ENCODE results near the gene TNFAIP8.

Gene TNFAIP8

DNA sequence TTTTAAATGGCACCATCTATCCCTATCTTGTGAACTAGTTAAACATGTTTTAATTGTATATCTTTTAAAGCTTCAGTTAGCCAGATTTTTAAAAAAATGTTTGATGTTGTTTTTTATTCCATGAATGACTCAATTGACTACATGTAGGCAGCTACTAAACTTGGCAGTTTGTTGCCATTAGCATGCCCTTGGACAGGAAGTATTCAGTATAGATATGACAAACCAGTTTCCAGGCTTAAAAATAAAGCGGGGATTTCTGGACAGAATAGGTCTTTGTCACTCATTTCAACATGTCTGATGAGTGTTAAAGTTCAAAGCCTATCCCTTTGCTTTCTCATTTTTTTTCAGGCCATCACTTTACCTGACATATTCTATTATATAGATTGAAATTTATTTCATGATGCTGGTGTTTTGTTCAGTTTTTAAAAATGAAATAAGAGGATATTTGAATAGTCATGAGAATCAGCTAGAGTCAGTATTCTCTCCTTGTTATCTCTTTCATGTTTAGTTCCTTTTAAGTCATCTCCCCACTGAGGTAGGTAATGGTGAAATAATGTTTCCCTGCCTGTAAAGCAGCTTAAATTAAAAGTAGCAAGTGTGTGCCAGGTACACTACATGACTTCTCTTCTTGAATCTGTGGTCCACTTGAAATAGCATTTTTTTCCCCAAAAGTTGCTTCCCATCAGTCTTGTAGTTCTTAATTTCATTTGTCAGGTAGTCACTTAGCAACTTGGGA, 11.9 kb downstream of the TNFAIP8 start:
- DNase-seq (ENCODE audit: low read depth in 2 of 2) = no peak

DNA sequence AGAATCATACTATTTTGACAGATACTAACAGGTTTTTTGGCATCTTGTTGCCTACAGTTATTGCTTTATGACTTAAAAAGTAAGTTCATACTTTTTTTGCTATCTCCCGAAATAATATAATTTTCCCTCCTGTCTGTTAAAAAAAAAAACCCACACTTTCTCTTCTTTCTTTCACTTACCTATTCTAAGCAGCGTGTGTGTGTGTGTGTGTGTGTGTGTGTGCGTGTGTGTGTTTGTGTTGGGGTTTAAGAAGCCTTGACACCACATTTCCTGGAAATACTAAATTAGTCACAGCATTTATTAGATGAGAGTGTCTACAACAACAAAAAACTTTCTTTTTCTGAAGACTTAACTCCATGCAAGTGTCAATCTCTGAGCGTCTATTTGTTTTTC, 12.4 kb downstream of the TNFAIP8 start:
- peak in 1 of 2 donors; percentile 28 for DNase-seq (ENCODE audit: low read depth in 2 of 2)

DNA sequence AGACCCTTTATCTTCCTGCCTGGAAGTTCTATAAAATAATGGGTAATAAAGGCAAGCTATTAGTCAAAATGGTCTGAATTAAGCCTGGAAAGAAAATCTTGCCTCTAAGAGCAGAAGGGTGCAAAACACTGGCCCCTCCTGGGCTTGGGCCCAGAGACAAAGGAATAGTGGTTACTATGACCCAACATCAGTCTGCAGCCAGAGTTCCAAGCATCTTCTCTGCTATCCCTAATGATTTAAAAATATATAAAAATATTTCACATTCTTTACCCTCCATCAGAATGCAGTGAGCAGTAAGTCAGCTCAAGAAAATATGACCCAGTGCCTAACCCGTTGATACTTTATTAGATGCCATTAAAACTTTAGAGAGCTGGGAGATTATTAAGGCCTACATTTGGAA, 14.7 kb downstream of the TNFAIP8 start:
- DNase-seq (ENCODE audit: low read depth in 2 of 2) = no peak

DNA sequence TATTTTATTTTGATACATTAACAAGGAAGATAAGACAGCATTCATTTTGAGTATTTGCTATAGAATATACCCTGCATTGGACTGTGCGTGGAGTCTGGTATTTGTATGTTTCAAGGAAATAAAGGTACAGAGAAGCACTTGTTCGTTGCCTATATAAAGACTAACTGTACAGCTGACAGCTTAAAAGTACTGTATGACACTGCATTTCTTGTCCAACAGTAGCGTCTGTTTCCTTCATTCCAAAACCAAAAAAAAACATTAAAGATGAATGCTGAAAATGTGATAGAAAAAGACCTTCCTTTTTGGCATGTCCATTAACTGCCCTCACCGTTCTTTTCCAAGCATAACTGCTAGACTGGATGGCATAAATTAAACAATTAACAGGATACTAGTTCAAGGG, 15.3 kb downstream of the TNFAIP8 start:
- DNase-seq (ENCODE audit: low read depth in 2 of 2) = no peak

DNA sequence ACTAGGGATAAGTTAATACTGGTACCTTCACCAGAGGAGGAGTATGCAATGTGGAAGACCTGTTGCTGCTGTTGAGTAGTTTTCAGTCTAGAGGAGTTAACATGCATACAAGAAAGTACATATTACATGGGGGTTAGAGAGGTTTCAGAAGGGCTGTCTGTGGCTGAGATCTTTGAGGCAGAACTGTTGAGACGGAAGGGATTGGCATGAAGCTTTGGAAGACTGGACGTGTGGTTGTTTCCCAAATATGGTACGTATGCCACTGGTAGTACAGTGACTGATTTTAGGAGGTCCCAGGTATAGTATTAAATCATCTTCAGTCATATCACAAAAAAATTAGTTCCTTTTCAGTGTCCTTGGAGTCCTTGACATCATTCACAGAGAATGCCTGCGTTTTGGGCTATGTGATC, 17.6 kb downstream of the TNFAIP8 start:
- DNase-seq (ENCODE audit: low read depth in 2 of 2) = no peak

DNA sequence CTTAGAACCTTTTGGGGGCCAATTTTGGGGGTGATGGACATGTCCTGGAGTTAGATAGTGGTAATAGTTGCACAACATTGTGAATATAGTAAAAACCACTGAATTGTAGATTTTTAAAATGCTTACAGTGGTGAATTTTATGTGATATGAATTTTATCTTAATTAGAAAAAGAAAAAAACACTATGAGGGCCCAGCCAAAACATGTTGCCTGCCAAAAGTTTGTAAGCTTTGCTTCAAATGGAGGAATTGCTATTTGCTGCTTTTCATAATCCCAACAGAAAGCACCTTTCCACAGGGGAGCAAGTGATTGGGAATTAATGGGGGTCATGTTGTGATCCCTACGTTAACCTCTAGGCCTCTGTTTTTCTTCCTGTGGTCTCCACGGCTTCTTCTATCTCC, 19.1 kb downstream of the TNFAIP8 start:
- no peak for DNase-seq (ENCODE audit: low read depth in 2 of 2)

DNA sequence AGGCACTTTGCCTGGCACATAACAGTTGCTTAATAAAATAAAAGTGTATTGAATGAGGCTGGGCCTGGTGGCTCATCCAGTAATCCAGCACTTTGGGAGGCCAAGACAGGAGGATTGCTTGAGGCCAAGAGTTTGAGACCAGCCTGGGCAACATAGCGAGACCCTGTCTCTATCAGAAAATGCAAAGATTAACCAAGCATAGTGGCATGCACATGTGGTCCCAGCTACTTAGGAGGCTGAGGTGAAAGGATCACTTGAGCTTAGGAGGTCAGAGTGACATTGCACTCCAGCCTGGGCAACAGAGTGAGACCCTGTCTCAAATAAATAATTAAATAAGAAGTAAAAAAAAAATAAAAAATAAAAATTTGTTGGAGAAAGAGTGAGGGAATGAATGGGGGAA, 21.2 kb downstream of the TNFAIP8 start:
- no peak for DNase-seq (ENCODE audit: low read depth in 2 of 2)

DNA sequence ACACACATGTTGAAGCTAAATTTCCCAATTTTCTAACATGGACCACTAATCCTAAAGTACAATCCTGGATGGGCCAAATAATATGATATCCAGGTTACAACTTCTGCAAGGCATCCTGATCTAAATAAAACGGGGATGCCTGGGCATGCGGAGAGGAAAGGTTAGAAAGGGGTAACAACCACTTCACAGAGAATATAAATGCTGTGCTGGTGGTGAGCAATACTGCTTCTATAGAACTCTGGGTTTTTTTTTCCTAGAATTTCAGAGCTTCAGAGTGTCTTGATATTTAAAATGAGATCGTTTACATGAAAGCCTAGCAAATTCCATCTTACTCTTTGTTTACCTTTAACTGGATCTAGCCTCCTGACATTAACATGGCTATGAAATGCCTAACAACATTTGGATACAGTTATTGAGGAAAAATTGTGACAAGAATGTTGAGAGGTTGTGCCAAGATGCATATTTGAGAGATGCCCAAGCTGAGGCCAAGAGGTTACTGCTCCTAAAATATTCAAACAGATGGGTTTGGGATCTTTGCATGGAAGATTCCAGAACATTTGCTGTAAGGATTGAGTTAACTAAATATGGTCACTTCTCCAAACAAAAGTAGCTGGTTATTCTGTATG, 22.4 kb downstream of the TNFAIP8 start:
- DNase-seq (ENCODE audit: low read depth in 2 of 2) = no peak

DNA sequence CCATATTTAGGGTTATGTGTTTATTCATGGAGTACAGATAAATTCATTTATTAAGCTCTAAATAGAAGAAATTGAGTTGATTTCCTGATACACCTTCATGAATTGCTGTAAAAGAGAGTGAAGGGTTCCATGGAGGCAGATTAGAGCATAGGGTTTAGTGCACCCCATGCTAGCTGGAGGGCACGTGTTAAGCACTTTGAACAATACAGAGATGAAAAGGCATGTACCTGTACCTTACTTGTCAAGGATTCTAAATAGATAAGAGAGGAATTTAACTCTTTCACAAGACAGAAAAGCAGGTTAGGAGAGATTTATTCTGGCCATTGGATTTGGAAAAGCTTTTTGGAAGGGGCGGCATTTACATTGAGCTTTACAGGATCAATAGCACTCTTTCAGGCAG, 23.3 kb downstream of the TNFAIP8 start:
- DNase-seq (ENCODE audit: low read depth in 2 of 2) = no peak

DNA sequence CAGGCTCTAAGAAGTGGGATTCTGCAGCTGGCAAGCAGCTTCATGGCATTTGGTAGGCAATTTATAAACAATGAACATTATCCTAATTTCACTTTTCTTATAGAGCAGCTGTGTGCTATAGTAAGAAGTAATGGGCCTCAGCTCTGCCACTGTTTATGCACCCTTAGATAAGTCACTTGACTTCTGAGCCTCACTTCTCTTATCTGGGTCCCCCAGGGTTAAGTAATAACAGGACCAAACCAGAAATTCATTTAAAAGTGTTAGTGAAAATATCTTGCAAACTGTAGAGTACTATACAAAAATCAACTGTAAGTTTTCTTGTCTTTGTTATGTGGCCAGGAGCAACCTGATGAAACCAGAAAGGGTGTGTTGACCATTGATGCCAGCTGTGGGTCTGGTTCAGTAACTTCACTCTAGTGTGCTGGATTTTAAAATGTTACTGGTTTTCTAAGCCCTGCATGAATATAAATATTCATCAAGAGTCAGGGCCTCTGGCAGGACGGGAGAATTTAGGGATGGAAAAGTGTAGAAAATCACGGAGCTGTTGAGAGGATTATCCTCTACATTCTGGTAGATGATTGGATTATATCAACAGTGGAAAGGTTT, 24.2 kb downstream of the TNFAIP8 start:
- no peak for DNase-seq (ENCODE audit: low read depth in 2 of 2)

DNA sequence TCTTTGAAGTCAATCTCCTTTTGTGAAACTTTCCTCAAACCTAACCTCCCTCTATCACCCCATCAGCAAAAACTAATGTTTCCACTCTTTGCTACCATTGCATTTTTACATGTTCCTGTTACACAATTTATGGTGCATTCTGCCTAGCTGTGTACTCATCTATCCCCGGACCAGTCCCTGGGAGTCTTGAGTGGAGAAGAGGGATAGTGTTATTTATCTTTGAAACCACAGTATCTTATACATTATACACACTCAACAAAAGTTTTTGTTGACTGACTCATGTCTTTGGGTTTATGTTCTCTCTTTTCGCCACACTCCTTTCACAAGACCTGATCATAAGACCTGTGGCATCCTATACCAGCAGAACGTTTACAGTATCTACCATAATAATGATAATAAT, 26.4 kb downstream of the TNFAIP8 start:
- DNase-seq (ENCODE audit: low read depth in 2 of 2) = no peak

DNA sequence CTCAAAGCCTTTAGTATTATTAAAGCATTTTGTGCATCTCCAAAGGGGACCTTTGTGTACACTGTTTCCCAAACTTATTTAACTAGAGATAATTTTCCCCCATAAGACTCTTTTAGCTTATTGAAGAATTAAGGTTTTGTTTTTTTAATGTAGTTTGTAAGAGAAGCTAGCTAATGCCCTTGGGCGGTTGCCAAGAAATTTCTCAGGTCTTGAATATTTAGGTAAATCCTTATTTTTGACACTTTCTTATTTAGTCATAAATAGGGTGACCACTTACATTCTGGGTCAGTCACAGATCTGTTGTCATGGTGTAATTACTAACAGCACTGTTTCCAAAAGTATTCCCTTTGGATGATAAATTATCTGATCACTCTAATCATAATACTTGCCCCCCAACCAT, 27.2 kb downstream of the TNFAIP8 start:
- DNase-seq (ENCODE audit: low read depth in 2 of 2) = no peak

DNA sequence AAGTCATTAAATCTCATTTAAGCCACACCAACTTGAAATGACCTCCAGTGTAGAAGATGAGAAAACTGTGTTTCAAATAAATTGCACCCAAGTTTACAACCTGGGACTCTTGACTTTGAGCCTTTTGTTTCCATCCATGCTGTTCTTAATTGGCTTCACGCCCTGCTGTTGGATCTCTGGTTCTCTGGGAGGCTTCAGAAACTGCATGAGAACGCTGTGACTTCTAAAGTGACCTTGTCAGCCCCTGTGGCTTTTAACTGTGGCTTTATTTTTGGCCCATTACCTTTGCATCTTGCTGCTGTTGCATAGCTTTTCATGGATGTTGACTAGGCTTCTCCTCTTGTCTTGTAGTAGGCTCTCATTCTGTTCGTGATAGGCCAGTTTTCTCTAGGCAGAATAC, 29.3 kb downstream of the TNFAIP8 start:
- DNase-seq (ENCODE audit: low read depth in 2 of 2) = no peak

DNA sequence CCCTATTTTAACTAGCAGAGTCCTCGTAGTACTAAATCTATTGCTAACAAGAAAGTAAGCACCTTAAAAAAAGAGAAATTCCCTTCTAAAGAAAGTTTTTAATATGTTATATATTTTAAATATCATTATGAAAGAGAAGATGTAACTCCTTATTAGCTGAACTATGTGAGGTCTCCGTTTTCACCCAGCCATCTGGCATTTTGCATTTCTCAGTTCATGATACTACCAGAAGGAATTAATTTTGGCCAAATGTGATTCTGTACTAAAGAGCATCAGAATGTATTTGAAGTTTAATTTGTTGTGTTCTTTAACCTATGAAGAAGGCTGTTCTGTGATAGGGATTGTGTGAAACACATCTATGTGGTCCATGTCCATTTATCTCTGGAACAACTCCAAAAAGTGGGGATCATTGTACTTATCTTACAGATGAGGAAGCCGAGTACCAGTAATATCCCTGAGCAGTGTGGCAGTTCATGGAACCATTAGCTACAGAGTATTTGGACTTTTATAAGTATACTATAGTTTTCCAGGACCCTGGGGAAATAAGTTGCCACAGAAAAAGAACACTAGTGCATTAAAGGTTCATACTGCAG, 29.8 kb downstream of the TNFAIP8 start:
- DNase-seq (ENCODE audit: low read depth in 2 of 2) = no peak

DNA sequence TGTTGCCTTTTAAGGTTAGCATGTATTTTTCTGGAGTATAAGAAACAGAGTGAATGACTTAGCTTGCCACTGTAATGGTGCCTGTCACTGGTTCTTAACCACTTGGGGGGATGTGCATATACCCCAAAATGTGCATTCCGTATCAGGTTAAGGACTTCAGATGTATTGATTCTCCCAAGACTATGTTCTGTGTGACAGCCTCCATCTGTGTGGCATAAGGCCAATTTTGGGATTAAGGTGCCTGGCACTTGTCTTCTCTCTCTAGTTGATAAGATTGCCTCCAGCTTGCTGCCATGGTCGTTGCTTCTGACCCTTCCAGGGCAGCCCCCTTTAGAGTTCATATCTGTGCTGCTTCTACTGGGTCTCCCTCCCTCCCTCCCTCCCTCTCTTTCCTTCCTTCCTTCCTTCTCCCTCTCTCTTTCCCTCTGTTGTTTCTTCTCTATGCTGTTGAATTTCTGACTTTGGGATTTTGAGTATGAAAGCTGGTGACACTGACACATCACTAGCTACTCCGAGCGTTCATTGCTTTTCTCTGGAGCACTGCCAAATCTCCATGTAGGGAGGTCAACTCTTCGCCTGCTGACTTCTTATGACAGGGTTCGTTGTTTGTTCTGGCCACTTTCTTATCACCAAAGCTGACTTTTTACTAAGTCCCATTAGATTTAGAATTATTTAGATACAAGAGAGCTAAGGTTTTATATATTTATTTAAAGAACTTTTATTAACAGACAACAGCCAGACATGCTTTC, 31.0 kb downstream of the TNFAIP8 start:
- no peak for DNase-seq (ENCODE audit: low read depth in 2 of 2)

DNA sequence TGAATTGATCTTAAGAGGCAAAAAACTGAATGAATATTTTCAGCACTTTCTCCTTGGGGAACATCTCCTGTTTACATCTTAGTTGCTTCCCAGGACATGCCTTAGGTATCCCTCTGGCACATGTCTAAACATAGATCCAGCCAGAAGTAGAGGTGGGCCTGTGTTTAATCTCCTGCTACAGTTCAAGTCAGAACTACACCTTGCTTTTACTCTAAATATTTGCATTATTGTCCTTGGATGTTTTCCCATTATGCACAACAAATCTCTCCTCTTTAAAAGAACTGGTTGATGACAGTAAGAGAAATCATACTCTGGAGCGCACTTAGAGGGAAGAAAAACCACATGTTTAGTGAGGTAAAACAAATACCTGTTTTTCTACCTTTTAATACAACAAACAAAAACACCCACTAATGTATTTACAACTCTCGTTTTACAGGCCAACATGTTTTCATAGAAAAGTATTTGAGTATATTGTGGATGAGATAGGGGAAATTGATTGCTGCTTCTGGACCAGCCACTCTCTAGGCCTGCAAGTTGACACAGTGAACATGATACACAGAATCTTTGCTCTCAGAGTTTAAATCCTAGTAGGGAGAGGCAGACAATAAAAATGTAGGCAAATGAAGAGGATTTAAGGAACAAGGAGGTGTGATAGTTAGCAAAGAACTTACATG, 32.3 kb downstream of the TNFAIP8 start:
- no peak for DNase-seq (ENCODE audit: low read depth in 2 of 2)

DNA sequence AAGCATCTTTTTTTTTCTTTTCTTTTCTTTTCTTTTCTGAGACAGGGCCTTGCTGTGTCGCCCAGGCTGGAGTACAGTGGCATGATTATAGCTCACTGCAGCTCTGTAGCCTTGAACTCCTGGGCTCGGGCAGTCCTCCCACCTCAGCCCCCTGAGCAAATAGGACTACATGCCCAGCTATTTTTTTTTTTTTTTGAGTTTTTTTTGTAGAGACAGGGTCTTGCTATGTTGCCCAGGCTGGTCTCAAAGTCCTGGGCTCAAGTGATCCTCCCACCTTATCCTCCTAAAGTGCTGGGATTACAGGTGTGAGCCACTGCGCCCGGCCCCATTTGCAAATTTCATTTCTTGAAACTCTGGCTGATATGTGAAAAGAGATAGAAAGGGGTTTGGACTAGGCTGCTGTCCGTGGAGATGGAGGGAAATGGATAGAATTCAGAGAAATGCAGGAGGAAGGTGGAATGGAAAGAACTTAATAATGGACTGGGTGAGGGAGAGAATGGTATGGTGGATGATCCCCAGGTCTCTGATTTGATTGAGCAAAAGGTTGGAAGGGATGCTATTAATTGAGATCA, 32.9 kb downstream of the TNFAIP8 start:
- DNase-seq (ENCODE audit: low read depth in 2 of 2) = no peak

DNA sequence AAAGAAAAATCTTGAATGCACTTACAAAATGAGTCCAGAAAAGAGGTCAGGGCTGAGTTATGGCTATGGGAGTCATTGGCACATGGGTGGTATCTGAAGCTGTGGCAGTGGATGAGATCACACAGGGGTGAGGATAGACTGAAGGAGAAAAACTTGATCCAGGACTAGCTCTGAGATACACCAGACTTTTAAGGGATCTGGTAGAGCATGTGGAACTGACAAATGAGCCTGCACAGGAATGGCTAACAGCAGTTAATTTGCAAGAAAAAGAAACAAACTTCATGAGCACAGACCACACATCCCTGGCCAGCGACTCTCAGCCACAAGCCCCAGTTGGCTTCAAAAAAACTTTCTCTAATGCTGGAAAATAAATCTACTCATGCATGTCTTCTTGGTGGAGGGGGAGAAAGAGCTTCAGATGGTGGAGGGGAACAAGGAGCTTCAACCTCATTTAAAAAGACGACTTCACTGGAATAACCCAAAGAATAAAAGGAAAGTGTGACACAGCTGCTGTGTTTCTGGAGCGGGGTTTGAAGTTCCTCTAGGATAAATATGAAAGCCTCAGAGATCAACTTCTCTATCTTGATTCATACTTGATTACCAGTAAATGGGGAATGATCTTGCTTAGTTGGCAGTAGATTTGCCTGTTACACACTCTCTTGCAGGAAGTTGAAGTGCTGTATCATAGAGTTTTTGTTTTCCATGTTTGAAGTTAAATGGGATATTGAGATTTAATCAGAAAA, 33.6 kb downstream of the TNFAIP8 start:
- no peak for DNase-seq (ENCODE audit: low read depth in 2 of 2)

DNA sequence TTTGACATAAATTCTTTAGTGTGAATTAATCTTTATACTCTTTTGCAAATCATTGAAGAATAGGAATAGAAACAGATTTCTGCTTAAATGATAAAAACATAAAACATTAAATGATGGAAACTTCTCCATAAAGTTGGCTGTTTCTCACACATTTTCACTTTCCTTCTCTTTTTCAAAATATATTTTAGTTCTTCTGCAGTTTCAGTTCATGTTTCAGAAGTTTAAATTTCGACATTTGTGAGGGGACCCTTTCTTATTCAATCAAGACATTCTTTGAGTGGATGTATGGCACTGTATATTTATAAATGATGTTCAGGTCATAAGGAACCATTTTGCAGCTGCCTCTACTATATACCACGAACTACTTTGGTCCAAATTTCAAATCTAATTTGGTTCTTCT, 34.6 kb downstream of the TNFAIP8 start:
- no peak for DNase-seq (ENCODE audit: low read depth in 2 of 2)

DNA sequence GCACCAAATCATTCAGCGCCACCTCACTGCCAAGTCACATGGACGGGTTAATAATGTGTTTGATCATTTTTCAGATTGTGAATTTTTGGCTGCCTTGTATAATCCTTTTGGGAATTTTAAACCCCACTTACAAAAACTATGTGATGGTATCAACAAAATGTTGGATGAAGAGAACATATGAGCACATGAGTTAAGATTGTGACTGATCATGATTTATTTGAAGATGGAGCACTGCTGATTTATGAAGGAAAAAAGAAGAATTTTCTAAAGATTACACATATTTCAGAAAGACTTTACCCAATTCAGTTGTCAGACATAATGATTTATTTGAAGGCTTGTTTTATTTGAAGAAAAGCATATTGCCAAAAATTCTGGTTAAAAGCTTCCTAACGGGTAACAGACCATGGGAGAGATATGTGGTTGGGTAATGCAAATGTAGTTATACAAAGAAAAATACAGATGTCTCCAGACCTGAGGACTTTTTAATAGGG, 37.4 kb downstream of the TNFAIP8 start:
- no peak for DNase-seq (ENCODE audit: low read depth in 2 of 2)
